ENCODE results near the gene PDLIM5.
"Not testable (repeated sequence)": the region's sequence is repeated elsewhere in the genome, so short reads cannot be mapped to it uniquely, and the experiment has no call there.

PDLIM5 gene, protein sequence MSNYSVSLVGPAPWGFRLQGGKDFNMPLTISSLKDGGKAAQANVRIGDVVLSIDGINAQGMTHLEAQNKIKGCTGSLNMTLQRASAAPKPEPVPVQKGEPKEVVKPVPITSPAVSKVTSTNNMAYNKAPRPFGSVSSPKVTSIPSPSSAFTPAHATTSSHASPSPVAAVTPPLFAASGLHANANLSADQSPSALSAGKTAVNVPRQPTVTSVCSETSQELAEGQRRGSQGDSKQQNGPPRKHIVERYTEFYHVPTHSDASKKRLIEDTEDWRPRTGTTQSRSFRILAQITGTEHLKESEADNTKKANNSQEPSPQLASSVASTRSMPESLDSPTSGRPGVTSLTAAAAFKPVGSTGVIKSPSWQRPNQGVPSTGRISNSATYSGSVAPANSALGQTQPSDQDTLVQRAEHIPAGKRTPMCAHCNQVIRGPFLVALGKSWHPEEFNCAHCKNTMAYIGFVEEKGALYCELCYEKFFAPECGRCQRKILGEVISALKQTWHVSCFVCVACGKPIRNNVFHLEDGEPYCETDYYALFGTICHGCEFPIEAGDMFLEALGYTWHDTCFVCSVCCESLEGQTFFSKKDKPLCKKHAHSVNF

DNA sequence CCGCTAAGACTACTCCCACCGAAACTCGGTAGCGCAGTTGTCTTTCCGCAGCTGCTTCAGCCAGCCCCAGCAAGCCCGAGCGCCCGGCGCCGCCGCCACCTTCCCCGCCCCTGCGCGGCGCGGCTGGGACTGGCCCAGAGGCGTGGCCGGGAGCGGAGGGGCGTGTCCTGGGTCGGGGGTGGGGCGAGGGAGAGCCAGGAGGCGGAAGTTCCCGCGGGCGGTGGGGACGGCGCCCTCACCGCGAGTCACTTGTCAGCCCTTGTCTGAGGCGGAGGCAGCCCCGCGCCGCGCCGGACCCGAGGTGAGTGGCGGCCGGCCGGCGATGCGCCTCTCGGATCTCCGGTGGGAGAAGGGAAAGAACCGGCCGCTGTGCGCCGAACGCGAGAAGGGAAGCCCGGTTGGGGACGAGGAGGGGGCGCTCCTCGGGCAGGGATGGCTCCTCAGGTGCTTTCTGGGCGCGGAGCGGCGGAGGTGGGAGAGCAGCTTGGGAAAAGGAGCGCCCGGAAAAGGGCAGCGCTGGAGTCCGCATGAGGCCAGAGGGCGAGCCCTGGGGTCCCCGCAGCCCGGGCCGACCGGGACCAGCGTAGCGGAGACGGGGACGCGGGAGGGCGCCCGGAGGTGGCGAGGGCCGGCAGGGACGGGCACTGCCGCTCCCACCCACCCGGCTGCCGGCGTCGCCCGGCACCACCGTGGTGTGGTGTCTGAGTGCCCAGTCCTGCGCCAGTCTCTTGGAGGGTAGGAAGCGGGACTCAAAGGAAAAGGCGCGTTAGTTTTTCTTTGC lies at the start of gene PDLIM5:
PDLIM5 (plus strand) TSS at position 248 of the 781 bp plus-strand sequence. CDS start 3,347 bp downstream, outside the sequence.
- DNase-seq = peak; percentile 94 to 98 (median 97)

DNA sequence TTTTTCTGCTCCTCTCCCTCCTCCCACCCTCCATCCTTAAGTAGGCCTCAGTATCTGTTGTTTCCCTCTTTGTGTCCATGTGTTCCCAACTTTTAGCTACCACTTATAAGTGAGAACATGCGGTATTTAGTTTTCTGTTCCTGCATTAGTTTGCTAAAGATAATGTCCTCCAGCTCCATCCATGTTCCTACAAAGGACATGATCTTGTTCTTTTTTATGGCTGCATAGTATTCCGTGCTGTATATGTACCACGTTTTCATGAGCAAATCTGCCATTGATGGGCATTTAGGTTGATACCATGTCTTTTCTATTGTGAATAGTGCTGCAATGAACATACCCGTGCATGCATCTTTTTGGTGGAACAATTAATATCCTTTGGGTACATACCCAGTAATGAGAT lies 49.3 kb upstream of the PDLIM5 start:
- DNase-seq = not testable (repeated sequence)

DNA sequence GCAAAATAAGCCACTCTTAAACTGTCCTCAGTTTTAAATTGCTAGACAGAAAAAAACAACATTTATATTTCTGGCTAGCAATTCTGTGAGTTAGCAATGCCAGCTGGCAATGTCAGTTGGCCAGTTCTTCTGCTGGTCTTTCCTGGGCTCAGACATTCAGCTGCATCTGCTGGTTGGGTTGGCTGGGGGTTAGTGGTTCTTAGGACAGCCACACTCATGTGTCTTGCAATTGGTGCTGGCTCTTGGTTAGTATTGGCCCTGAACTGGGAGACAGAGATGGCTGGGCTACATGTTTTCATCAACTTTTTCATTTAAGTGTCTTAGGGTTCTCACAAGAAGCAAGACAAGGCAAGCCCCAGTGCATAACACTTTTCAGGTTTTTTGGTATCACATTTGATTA lies 48.0 kb upstream of the PDLIM5 start:
- DNase-seq = no peak

DNA sequence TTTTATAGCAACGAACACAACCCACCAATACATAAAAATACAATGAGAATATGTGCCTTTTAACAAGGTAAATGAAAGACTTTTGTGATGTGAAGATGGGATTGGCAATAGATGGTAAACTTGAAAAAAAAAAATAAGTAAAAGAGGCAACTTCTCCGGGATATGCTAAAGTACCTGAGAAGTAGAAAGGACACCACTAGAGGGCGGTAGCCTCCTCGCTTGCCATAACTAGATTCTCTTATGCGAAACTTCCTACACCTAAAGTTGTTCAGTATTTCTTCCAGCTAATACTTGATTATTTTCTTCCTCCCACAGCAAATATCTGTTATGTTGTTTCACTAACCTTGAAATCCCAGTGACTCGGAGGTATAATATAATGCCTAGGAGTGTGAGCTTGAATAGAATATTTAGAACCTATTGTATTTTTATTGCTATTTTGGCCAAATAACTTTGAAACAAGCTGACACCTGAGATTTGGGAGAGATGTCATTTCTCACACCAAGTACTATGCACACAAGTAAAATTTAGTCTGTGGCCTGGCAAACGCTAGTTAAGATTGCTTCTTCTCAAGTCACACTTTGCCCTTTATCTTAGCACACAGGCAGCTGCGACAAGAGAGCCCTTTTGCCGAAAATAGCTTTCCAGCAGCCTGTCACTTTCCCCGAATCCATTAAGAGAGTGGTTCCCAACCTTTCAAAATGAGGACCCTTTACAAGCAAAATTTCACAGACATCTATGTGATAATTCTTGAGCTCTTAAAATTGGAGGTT lies 44.9 kb upstream of the PDLIM5 start:
- DNase-seq = peak; percentile 89 to 92 (median 91)

DNA sequence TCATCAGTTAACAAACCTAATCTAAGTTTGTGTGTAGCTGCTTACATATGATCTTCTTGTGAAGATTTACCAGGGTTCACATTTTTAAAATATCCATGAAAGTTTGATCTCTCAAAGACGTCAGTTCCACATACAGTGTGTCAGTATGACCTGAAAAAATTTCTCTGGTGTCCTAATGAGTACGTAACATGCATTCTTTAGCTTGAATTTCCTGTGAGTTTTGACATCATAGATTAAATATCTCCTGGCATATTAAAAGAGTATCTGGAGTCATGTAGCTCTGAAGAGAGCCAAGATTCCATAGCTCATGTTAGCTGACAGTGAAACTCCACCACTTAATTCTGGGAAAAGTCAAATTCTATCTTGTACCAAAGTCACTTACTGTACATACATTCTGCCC lies 43.9 kb upstream of the PDLIM5 start:
- no peak for DNase-seq

DNA sequence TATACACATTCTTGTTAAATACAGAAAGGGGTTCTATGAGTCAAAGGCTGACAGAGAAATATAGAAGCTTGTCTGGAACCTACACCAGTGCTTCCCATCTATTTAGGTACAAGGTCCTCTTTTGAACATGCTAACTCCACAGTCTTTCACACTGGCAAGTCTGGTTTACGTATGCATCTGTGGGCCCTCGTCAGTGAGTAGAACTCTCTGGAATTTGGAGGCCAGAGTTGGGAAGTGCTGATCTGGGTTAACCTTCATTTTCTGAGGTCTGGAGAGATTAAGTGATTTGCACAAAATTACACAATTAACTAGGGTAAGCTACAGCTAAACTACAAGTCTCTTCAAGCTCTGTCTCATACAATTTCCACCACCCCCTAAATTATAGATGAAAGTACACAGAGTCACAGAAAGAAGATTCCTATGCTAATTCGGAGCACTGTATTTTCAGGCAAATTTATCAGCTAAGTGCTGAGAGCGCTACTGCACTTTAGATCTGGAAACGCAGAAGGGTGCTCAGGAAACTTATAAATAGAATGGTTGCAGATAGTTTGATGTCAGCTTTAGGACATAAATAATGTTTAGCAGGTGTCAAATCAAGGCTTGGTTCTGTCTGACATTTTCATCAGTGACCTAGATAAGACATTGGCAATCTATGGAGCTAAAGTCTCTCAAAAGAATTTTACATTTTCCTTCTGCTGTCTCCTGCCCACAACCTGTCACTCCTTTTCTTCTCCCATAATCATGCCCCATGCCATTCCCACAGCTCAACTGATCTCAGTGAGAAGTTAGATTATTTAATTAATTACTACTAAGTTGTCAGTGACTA lies 43.0 kb upstream of the PDLIM5 start:
- no peak for DNase-seq

DNA sequence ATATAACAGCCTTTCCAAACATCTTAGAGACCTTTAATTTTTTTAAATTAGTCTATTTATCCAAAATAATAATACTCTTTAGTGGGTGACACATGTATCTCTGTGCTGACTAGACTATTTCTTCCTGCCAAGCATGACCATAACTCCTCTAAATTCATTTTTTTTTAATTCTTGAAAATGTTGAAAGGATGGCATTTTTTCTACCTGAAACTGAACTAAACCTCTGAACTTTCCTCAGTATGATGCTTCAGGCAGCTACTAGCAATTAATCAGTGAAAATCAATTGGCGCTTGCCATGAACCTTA lies 42.4 kb upstream of the PDLIM5 start:
- DNase-seq = no peak

DNA sequence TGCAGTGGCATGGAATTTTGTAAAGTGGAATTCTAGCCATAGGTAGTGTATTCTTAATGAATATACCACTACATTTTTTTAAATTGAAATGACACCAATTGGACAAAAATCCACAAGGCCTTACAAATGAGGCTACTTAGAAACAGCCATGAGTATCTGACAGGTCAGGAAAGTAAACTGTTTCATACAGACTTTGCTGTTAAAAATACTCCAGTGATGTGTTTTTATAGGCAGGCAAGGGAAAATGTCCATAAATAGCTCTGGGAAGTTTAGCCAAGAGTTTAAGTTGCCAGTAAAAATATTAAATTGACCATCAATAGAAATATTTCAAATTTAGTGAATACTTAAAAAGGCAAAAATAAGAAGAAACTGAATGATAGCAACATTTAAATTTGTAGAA lies 41.8 kb upstream of the PDLIM5 start:
- no peak for DNase-seq

DNA sequence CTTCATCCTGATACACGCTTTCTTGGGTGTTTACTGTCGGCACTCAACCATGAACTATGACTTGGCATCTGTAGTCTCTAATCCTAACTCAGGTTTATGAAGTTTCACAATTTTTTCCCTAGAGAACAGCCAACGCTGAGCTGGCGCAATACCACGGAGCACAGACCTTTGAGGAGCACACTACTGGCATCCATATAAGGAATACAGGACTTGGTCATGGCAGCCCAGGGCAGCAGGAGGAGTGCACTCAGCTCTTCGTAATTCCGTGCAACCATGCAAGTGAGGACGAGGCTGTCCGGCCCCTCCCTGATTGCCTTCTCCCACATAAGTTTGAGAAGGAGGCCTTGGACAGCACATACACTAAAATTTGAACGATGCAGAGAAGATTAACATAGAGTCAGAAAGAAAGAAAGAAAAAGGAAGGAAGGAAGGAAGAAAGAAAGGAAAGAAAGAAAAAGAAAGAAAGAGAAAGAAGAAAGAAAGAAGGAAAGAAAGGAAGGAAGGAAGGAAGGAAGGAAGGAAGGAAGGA lies 41.0 kb upstream of the PDLIM5 start:
- DNase-seq = no peak

DNA sequence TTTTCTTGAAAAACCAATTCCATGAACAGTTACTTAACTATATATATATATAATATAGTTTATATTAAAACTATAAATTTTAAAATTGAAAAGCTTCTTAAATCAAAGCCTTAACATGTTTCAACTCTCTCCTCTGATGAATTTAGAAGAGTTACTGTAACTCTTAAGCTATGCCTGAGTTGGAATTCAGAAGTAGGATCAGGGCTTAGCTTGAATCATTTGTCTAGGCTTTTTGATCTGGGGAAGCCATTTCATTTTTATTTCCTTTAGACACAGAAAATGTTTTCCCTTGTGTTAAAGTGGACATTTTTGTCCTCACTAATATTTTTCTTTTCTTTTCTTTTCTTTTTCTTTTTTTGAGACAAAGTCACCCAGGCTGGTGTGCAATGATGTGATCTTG lies 40.4 kb upstream of the PDLIM5 start:
- DNase-seq = no peak

DNA sequence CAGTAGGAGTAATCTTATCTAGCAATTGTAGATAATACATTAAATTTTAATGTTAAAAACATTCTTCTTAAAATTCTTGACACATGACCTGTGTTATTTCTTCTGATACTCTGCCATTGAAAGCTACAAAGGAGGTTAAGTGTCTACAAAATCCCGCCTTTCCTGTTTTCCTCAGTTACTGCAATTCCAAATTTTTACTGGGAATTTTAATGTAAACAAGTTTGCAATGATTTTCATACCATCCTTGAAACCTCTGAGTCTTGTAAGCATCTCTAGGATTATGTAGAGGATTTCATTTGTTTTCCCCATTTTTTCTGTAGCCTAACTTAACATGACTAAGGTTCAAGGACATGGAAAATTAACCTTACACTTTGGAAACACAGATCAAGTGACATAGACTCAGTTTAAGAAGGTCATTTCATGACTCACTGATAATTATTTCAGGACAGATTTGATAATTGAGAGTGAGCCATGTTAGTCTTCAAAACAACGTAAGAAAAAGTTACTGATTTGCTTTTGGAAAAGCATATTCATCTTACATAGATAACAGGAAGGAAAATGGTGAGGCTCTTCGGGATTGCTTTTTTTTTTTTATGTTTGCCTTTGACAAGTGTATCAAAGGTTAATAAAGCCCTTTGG lies 39.6 kb upstream of the PDLIM5 start:
- DNase-seq = no peak

DNA sequence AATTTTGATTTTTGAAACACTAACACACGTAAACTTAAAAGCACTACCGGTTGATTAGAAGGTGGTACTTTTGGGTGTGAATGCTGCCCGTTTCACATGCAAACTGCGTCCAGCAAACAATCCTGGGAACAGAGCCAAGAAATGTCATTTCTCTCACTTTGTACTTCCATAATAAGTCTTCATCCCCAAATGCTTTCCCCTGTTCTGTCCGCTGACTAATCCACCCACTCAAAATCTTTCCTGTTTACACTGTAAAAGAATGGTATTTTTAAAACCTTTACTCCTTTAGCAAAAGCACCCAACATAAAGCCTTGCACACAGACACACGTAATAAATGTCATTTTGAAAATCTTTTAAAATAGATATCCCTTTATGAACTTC lies 39.1 kb upstream of the PDLIM5 start:
- peak; percentile 47 to 52 (median 48) for DNase-seq

DNA sequence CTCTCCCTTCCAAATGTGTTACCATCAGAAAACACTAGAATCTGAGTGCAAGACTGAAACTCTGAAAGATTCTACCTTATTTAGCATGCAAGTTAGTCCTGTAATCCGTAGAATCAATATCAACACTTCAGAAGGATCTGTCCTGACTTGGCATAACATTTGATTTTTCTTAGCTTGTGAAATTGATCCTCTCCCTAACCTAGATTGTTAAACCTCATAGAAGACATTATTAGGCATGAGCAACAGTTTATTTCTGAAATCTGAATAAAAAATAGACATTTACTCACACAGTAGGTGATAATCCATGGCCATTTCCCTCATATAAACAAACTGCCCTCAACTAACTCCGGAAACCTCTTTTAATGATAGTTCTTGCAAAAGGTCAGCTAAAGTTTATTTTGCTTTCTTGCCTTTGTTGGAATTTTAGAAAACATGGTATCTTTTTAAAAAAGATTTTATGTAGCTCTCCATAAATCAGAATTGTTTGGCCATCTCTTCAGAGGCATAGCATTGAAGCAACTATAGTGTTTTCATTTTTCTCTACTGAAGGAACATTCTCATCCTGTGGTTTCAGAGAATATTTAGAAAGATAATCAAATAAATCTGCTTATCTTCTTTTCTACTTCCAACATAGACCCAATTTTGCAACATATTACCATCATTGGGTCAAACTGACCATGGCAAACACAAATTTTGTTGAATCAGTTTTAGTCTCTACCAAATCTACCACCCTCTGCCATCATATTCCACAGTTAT lies 38.5 kb upstream of the PDLIM5 start:
- no peak for DNase-seq

DNA sequence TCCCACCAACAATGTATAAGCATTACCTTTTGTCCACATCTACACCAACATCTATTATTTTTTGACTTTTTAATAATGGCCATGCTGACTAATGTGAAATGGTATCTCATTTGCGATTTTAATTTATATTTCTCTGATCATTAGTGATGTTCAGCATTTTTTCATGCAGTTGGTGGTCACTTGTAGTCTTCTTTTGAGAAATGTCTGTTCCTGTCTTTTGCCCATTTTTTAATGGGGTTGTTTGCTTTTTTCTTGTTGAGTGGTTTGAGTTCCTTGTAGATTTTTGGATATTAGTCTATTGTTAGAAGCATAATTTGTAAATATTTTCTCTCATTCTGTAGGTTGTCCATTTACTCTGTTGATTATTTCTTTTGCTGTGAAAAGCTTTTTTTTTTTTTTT lies 36.8 kb upstream of the PDLIM5 start:
- DNase-seq = no peak

DNA sequence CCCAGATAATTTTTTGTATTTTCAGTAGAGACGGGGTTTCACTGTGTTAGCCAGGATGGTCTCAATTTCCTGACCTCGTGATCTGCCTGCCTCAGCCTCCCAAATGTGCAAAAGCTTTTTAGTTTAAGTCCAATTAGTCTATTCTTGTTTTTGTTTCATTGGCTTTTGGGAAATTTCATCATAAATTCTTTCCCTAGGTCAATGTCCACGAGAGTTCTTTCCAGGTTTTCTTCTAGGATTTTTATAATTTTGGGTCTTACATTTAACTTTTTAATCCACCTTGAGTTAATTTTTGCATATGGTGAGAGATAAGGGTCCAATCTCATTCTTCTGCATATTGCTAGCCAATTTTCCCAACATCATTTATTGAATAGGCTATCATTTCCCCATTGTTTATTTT lies 36.3 kb upstream of the PDLIM5 start:
- DNase-seq = no peak

DNA sequence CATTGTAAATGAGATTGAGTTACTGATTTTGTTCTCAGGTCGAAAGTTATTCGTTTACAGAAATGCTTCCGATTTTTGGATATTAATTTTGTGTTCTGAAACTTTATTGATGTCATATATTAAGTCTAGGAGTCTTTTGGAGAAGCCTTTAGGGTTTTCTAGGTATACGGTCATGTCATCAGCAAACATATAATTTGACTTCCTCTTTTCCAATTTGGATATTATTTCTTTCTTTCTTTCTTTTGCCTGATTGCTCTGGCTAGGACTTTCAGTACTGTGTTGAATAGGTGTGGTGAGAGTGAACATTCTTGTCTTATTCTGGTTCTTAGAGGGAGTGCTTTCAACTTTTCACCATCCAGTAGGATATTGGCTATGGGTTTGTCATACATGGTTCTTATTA lies 35.4 kb upstream of the PDLIM5 start:
- no peak for DNase-seq

DNA sequence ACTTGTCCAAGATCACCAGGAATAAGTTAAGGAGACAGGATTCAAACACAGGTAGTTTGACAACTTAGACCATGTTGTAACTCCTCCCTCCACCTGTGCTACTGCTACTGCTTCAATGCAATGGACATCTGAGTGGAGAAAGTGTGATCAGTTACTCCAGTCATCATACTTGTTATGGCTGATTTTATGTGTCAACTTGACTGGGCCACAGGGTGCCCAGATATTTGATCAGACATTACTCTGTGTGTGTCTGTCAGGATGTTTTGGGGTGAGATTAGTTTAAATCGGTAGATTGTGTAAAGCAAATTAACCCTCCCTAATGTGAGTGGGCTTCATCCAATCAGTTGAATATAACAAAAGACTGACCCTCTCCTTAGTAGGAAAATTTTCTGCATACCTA lies 34.8 kb upstream of the PDLIM5 start:
- no peak for DNase-seq

DNA sequence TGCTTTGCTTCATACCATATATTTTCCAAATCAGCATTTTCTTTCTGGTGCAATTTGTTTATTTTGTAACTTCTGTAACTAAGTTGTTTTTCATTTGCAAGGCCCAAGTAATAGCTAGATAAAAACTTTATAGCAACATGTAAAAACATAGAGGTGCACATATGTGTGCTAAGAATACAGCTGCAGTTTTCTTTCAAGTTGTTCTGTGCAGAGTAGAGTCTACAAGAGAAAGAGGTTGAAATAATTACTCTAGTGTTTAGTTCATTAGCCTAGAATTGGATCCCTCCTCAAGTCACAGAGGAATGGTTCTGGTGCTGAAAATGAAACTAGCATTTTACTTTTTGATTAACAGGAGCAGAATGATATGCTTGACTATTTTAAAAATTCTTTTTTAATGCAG lies 32.2 kb upstream of the PDLIM5 start:
- DNase-seq = no peak

DNA sequence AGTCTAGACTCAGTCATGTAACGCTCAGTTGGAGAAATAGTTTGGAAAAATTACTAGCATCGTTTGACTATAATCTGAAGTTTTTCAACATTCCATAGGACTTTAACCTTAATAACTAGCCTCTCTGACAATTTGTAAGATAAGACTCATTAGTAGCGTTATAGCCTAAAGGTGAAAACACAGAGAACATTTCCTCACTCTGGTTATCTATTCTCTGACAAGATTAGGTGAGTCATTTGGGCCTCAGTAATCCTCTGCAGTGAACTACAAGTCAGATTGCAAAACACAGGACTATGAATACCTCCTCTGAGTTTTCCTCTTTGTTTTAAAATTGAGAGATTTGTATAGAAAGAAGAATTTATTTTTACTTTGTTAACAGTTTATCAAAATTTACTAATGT lies 31.8 kb upstream of the PDLIM5 start:
- DNase-seq = no peak

DNA sequence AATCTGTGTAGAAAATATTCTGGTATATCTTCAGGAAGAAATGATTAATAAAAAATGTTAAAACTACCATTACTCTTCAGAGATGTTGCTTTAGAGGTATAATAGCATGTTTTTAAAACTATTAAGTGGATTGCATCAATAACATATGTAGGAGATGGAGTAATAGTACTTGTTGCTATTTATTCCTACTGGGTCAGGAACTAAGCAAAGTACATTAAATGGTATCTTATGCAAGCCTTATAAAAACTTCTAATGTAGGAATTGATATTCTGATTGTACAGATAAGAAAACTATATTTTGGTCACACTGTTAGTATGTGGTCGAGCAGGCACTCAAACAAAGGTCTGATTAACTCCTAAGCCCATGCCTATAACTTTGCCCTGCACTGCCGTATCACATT lies 31.4 kb upstream of the PDLIM5 start:
- no peak for DNase-seq

DNA sequence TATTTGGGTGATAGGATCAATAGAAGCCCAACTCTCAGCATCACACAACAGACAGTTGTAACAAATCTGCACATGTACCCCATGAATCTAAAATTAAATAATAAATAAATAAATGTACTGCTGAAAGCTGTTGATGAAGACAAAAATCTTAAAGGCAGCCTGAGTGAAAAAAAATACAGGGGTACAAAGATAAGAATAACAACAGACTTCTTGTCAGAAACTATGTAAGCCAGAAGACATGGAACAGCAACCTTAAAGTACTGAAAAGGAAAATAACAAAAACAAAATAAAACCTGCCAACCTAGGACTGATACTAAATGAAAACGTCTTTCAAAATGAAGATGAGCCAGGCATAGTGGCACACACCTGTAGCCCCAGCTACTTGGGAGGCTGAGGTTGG lies 25.0 kb upstream of the PDLIM5 start:
- no peak for DNase-seq

Measured in suppressor macrophage treated with lipopolysaccharide for 1 hour (primary cell).